NCI-H82 treated with DMSO at 0.1 percent for 48 hours (cell line): ENCODE data around the gene TOLLIP.
"Not testable (repeated sequence)": the region's sequence is repeated elsewhere in the genome, so short reads cannot be mapped to it uniquely, and the experiment has no call there.

Experiments
- DNase-seq: peaks from one replicate; lab custom pipeline; 2025; ENCODE audit not compliant: unreplicated experiment; lab: John Stamatoyannopoulos, UW

TOLLIP gene

DNA sequence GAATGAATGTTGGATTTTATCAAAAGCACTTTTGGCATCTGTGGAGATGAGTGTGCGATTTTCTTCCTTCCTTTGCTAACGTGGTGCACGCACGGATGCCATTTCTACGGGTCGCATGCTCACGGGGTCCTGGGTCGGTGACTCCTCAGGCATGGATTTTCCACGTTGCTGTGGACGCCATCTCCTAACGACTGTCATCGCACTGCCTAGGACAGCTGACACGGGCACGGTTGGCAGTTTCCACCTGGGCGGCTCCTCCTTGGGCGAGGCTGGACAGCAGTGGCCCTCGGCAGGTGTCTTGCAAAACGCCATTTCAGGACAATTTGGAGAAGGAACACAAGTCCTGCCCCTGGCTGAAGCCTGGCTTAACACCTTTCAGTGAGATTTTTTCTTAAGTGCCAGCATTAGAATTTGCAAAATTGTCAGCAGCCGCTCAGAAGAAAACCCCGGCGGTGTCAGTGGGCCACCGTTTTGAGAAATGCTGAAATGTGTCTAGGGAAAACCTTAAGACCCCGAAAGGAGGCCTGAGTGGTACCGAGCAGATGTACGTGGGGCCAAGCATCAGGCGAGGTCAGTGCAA, 34.7 kb upstream of the TOLLIP start:
- no peak for DNase-seq

DNA sequence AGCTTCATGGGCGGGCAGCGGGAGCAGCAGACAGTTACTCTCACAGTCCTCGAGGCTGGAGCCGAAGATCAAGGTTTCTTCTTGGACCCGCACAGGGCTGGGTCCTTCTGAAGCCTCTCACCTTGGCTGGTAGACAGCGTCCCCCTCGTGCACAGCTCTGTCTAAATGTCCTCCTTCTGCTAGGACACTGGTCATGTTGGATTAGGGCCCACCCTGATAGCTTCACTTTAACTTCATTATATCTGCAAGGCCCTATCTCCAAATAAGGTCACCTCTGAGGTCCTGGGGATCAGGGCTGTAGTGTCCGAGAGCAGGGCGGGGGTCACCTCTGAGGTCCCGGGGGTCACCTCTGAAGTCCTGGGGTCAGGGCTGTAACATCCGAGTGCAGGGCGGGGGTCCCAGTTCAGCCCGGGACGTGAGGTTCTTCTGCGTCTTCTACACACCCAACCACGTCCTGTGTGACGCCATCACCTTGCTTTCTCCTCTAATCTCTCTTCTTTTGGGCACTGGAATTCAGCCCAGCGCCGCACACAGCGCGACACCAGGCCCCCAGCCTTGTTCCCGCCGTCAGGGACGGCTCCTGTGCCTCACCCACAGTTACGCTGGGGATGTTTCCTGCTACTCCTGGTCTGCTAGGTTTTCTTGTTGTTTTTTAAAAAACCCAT, 34.1 kb upstream of the TOLLIP start:
- no peak for DNase-seq

DNA sequence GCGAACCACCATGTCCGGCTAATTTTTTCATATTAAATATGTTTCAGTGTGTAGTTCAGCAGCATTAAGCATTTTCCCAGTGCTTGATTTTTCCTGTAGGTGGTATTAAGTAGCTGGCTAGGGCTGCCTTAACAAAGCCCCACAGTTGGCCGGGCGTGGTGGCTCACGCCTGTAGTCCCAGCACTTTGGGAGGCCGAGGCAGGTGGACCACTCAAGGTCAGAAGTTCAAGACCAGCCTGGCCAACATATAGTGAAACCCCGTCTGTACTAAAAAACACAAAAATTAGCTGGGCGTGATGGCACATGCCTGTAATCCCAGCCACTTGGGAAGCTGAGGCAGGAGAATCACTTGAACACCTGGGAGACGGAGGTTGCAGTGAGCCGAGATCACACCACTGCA, 33.5 kb upstream of the TOLLIP start:
- DNase-seq = no peak

DNA sequence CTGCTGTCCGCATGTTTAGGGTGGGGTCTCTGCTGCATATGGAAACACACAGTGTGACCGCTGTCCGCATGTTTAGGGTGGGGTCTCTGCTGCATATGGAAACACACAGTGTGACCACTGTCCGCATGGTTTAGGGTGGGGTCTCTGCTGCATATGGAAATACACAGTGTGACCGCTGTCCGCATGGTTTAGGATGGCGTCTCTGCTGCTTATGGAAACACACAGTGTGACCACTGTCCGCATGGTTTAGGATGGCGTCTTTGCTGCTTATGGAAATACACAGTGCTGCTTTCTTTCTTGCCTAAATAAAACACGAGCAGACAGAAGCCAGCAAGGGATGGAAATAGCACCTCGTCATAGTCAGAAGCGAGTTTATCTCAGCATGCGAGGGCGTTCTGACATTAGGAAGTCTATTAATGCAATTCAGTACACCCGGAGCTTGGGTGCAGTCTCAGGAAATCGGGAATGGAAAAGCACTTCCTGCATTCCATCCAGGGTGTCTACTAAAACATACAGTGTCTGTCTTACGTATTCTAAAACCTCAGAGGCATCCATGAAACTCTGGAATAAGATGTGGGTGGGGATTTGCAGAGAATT, 32.6 kb upstream of the TOLLIP start:
- DNase-seq = no peak

DNA sequence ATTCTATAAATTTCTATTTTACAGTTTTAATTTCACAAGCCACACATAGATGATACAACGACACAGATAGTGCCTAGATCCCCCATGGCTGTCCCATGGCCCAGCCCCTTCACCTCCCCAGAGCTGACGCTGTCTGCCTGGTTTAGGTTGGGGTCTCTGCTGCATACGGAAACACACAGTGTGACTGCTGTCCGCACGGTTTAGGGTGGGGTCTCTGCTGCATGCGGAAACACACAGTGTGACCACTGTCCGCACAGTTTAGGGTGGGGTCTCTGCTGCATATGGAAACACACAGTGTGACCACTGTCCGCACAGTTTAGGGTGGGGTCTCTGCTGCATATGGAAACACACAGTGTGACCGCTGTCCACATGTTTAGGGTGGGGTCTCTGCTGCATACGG, 31.8 kb upstream of the TOLLIP start:
- not testable (repeated sequence) for DNase-seq

DNA sequence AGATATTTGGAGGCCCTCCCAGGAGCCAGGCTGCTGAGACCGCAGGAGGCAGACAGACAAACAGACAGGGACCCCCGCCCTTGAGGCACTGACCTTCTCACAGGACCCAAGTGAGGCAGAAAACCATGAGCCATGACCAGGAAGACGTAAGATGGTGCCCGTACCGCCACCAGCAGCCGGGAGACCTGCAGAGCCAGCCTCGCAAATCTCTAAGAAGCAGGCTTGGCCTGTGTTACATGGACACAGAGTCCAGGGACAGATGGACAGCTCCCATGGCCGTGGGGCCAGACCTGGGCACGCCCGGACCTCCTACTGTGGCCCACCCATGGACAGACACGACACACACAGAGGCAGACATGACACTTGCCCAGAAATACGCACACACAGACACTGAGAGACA, 30.7 kb upstream of the TOLLIP start:
- DNase-seq = no peak

DNA sequence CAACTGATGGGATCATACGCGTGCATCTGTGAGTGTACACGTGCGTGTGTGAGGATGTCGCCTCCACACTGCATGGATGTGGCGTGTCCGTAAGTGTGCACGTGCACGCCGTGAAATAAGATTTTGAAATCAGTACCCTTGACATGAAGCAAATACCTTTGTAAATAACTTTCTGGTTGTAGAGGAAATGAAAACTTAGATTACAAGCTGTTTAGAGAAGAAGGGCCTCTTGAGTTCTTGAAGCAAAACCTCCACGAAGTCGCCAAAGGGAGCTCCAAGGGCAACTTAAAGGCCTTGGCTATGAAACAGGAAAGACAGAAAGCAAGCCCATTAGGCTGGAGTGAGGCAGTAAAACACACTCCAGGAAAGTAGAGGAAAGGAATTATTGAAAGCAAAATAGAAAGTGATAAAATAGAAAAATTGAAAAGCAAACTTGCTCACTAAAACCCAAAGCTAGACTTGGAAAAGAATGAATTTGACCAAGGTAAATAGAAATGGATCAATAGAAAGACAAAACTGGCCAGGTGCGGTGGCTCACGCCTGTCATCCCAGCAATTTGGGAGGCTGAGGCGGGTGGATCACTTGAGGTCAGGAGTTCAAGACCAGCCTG, 29.7 kb upstream of the TOLLIP start:
- DNase-seq = no peak

DNA sequence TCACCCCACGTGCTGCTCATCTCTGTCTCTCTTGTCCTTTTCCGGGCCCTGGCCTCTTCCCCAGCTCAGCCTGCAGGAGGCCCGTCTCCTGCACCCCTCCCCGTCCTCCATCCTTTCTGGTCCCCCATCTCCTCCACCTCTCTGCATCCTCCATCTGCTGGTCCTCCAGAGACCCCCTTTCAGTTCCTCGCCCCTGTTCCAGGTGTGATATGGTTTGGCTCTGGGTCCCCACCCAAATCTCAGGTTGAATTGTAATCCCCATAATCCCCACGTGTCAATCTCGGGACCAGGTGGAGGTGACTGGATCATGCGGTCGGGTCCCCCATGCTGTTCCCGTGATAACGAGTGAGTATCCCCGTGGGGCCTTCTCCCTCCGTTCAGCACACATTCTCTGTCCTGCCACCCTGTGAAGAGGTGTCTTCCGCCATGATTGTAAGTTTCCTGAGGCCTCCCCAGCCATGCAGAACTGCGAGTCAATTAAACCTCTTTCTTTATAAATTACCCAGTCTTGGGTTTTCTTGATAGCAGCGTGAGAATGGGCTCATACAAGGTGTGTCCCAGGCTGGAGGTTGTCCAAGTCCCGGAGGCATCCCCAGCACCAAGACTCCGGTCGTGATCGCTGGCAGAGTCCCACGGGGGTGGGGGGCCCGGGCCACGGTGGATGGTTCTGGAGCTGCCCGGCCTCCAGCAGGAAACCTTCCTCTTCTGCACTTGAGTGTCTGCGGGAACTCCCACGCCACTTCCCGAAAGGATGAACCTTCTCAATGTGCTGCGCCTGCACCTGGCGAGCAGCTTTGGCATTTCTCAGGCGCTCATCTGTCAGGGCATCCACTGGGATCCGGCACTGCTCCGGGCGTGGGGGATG, 29.0 kb upstream of the TOLLIP start:
- DNase-seq = no peak

DNA sequence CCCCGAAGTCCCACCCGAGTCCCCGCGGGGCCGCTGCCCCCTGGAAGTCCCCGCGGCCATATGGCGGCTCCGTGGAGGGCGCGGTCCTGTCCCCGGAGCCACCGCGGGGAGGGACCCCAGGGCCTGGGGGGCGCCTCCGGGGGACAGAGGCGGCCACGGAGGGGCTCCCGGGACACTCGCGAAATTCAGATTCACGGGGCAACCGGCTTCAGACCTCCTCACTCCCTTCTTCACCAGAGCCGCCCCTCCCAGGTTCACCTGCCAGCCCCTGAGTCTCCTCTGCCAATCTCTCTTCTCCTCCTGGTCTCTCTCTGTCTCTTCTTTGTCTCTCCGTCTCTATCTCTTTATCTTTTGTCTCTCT, 28.2 kb upstream of the TOLLIP start:
- no peak for DNase-seq

DNA sequence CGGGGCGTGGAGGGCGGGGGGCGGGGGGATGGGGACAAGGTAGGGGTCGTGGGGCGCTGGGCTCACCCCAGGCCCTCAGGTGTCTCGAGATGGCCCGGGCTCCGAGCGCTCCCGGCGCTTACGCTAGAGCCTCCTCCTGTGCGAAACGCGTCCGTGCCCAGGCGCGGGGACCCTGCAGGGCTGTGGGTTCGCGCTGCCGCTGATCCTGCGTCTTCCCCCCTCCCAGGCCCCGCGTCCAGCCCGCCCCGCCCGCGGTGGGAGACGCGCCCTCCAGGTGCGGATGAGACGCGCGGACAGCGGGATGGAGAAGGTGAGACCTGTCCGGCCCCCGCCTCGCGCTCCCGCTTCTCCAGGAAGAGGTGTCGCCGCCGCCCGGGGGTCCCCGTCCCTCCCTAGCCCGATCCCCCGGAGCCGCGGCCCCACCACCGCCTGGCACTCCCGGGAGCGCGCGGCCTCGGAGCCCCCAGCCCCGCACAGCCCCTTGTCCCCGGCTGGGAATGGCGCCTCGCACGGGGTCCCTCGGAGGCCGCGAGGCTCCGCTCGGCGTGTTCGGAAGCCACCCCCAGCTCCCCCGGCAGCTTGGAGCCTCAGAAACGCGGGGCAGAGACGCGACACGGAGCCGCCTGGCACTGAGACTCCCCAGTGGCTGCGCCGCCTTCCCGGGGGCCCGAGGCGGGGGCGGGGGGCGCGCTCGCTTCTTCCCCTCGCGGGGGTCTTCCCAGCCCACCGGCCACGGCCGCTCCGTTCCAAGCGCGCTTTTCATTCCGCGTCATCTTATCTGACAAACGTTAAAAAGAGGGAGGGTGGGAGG, 27.6 kb upstream of the TOLLIP start:
- no peak for DNase-seq

DNA sequence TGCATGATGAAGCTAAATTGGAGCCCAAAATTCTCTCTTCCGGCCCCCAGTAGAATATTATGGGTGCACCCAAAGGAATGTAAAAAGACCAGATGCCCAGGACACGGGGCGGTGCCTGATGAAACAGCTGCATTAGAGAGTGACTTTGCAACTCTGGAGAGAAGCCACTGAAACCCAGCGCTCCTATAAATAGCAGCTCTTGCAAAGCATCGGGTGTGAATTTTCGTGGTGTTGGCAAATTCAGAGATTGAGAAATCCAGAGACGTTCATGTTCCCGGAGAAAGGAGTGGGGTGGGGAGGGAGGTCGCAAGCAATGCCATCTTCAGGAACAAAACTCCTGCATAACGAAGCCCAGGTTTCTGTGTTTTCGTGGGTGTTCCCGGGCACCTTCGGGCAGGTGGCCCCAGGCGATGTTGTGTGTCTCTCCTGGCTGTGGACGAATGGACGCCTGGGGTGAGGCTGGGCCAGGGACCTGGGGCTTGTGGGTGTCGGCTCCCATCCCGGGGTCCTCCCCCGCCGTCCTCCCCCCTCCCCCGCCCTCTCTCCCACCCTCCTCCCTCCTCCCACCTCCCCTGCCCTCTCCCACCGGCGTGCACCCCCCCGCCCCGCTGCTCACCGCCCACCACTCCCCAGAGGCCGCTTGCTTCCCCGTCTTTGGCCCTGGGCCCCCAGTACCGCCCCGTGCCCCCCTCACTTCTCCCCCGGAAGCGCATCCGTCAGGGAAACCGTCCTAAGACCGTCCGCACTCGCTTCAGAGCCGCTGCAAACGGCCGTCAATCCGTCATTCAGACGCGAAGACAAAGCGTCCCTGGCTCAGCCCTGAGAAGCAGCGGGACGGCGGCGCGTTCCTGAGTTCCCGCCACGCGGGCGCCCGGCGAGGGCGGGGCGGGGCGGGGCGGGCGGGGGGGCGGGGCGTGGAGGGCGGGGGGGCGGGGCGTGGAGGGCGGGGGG, 26.7 kb upstream of the TOLLIP start:
- no peak for DNase-seq

DNA sequence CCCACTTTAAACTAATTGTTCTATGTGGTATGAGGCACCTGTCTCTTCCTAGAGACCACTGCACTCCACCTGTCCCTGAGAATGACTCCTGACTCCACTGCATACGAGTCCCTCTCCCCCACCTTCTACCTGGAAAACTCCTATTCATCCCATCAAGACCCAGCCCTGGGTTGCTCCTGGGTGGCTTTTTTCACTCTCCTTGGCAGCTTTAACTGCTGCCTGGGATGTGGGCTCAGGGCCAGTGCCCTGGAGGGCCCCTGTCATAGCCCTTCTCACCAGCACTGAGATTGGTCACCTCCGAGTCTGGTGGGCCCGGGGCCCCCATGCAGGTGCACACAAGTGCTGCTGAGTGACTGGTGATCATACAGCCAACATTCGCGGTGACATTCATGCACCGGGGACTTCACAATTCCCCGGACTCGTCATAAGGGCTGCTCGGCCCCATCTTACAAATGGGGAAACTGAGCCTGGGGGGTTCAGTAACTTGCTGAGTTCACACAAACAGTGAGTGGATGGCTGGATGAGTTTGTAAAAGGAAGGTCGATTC, 25.9 kb upstream of the TOLLIP start:
- no peak for DNase-seq

DNA sequence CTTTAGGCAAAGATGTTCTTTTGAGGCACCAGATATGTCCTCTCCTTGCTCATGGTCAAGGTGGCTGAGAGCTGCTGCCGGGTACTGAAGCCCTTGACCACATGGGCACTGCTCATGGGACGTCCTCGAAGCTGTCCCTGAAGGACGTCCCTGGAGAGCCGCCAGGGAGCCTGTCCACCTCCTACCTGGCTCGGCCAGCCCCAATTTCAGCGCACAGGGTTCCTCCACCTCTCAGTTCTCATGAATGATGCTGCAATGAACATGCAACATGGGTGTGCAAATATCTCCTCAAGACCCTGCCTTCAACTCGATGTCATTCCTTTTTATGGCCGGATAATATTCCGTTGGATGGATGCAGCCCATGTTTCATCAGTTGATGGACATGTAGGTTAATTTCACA, 24.4 kb upstream of the TOLLIP start:
- DNase-seq = no peak

DNA sequence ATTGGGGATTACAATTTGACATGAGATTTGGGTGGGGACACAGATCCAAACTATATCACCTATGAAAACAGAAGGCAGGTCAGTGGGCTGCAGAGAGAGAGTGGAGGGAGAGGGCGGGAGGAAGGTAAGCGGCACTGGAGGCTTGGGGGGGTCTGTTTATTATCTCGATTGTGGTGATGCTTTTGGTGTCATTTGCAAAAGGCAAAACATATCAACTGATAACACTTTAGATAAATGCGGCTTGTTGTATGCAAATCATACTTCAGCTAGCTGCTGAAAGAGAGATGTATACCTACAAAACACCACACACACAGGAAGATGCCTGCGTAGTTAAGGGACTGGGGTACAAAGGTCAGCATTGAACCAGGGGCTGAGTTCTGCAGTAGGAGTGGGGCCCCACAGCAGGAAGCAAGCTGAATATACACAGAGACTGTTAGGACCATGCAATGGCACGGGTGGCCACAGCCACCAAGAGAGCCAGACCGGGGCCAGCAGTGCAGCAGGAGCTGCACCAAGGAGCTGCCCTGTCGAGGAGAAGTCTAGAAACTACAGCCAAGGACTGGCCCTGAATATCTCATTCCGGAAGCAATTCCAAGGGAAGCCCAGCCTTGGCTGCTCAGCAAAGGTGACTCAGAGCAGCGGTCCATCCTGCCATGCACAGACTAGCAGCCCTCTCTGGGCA, 23.8 kb upstream of the TOLLIP start:
- no peak for DNase-seq

DNA sequence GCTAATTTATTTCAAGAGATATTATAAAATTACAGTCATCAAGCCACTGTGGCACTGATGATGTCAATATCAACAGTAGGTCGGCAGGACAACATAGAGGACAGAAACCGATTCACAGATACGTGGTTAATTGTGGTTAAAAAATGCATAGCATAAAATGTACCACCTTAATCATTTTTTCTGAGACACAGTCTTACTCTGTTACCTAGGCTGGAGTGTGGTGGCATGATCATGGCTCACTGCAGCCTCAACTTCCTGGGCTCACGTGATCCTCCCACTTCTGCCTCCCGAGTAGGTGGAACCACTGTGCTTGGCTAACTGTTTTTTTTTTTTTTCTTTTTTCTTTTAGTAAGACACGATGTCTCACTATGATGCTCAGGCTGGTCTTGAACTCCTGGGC, 21.0 kb upstream of the TOLLIP start:
- no peak for DNase-seq

DNA sequence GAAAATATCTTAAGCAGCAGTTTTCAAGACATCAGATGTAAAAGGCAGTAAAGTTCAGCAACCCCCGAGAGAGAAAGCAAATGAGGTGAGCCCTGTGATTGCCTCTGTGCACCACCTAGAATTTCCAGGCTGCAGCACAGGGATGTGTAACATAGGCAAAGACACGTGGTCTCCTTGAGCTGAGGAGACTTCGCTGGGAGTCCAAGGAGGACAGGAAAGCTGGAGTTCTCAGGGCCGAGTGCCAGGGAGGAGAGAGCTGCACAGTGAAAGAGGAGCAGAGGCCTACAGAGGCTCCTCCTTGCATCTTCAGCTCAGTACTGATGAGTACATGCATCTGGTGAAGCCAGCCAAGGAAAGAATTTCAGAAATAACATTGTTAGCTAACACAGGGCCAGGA, 17.6 kb upstream of the TOLLIP start:
- DNase-seq = no peak

DNA sequence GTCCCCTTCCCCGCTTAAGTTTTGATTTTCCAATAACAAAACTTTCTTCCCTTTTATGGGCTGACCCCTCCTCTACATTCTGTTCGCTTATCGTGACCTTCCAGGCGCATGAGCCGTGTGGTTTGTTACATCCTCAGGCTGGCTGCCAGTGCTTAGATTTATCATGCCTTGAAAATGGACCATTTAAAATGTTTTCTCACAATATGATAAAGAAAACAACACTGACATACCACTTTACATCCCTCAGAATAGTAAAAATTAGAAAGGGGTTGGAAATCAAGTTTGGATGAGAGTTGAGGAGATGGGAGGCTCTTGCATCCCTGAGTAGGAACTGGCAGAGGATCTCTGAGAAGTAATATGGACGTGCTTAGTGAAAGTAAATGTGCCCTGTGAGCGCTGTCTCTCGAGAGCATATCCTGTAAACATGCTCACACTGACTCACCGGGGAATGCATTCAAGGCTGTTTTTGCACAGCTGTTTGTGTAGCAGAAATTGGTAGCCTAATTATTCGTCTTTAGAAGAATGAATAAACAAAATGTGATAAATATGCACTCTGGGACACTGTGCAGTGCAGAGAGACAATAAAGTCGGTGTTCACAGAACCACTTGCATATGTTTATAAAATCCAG, 17.1 kb upstream of the TOLLIP start:
- DNase-seq = no peak

DNA sequence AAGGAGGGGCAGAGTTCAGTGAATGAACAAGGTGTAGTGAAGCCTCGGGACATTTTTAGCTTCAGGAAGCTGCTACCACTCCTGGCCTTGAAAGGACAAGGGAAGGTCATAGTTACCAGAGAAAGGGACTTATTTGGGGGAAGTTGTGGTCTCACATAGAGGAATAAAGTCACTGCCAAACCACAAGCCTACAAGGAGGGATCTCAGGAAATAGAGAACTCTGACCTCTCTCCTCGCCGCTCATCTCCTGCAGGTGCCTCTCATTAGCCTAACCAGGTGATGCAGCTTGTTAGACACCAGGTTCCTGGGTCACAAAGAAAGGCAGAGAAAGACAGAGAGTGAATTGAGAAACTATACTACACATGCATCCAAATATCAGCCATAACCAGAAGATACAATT, 14.3 kb upstream of the TOLLIP start:
- no peak for DNase-seq
